ENCODE results near the gene FBXO11. TPM values are rescaled to one million over a fixed set of nuclear protein-coding genes. Genes with fewer than 3 reads are reported as not detected.
"Not testable (repeated sequence)": the region's sequence is repeated elsewhere in the genome, so short reads cannot be mapped to it uniquely, and the experiment has no call there.

The FBXO11 gene
- total RNA-seq: 52.8 and 85.3 TPM in 2 replicates

DNA sequence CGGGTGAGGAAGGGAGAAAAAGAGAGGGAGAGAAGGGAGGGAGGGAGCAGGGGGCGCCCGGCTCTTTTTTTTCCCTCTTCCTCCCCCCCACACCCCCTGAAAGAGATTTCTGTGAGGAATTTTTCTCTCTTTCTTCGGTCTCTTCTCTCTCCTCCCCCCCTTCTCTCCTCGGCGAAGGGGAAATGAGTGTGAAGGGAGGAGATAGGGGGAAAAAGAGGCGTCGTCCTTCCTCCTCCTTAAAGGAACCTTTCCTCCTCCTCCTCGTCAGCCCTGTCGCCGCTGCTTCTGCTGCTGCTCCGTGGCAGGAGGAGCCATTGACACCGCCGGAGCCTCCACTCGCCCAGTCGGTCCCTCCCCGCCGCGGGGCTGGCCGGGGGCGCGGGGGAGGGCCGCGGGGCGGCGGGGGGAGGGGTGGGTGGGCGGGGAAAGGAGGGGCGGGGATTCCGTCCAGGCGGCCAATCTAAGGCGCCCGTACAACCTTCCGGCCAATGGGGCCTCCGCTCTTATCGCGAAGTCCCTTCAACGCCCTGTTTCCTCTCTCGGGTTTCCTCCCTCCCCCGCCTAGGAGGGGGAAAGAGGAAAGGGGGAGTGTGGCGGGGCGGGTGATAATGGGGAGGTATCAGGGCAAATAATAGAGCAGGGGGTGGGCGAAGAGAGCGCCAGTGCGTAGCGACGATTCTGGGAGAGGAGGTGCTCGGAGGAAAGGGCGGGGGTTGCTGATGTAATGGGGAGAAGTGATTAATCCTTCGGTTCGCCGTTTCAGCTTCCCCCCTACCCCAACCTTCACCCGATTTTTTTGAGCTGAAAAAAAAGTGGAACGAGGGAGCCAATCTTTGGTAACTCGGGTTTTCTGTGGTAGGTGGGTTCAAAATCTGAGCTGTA is at the start of gene FBXO11:
Gene FBXO11 (minus strand): TSS at position 342 of the 882 bp plus-strand sequence. CDS start 778 bp downstream, outside the sequence.
- DNase-seq (ENCODE audit: low read depth): peak; percentile 94

- DNase-seq (ENCODE audit: low read depth): no peak
These were observed 44.3 kb upstream of the FBXO11 start for GRCh38 chr2:47950340-47951301.

DNA sequence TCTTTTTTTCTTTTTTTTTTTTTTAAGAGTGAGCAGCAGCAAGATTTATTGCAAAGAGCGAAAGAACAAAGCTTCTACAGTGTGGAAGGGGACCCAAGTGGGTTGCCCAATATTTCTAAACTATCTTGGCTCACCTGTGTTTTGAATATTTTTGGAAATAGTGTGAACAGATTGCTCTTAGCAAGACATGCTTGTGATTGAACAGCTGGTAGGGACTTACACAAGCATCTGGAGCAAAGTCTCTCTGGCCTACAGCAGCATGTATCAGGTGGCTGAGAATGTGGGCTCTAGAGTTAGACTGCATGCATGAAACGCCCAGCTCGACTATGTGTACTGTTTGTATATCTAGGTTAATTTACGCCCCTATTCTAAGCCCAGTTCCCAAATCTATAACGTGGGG is 40.3 kb upstream of the FBXO11 start:
- no peak for DNase-seq (ENCODE audit: low read depth)

GRCh38 chr2:47945046-47945781 is 38.9 kb upstream of the FBXO11 start:
- DNase-seq (ENCODE audit: low read depth): no peak

DNA sequence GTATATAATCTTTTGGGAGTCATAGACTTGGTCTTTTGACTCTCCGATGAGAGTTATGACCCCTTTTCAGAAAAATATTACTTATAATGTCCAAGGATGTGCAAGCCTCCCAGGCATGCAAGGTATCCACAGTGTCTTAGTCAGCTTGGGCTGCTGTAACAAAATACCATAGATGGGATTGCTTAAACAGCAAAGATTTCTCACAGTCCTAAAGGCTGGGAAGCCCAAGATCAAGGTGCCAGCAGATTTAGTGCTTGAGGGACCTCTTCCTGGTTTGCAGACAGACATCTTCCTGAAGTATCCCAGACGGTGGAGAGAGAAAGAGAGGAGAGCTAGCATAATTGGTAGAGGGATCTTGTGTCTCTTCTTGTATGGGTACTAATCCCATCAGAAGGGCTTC is 35.6 kb upstream of the FBXO11 start:
- DNase-seq (ENCODE audit: low read depth): no peak

DNA sequence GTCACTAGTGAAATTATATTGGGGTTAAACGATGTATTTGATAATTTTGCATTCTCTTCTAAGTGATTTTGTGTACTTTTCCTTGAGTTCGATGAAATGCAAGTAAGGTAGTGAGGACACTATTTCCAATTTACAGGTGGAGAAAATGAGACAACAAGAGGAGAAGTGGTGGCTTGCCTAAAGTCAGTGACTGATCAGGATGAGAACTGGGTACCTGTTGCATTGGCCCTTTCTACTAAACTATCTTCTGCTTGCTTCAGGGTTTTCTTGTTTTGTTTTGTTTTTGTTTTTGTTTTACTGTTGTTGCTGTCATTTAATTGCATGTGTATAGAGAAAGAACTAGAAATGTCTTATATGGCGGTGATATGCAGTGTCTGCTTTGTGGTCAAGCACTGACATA is 31.4 kb upstream of the FBXO11 start:
- DNase-seq (ENCODE audit: low read depth): no peak

DNA sequence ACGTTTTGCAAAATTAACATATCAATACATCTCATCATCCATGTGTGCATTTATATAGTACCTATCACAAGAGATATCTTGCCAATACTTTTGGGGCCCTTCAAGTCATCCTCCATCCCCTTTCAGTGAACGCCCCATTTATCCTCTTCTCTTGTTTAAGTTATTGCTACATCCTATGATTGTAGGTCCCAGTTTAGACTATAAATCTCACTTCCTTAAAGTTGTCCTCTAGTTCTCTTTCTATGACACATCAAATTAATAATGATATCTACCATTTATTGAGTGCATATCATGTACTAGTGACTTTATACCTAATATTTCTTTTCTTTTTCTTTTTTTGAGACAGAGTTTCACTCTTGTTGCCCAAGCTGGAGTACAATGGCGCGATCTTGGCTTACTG is 28.8 kb upstream of the FBXO11 start:
- DNase-seq (ENCODE audit: low read depth): no peak

GRCh38 chr2:47918043-47918442 is 11.7 kb upstream of the FBXO11 start:
- no peak for DNase-seq (ENCODE audit: low read depth)

GRCh38 chr2:47917276-47917961 is 11.1 kb upstream of the FBXO11 start:
- DNase-seq (ENCODE audit: low read depth): no peak

DNA sequence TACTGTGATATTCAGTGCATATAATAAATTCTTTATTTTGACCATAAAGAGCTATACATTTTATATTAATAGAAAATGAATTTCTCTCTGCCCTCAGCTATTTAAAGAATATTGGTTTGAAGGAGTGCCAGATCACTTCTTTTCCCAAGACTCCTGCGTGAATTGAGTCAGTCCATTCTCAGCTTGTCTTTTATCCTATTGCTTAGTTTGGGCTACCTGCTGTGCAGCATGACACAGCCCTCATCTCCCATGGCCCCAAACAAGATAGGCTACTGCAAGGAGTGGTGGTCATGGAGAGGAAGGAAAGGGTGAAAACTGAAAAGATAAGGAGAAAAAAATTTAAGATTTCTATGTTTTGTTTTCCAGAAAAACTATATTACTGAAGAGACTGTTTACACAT is 10.1 kb upstream of the FBXO11 start:
- no peak for DNase-seq (ENCODE audit: low read depth)

GRCh38 chr2:47910662-47911061 is 4.4 kb upstream of the FBXO11 start:
- DNase-seq (ENCODE audit: low read depth): not testable (repeated sequence)

GRCh38 chr2:47908682-47909081 is 2.4 kb upstream of the FBXO11 start:
- DNase-seq (ENCODE audit: low read depth): no peak

DNA sequence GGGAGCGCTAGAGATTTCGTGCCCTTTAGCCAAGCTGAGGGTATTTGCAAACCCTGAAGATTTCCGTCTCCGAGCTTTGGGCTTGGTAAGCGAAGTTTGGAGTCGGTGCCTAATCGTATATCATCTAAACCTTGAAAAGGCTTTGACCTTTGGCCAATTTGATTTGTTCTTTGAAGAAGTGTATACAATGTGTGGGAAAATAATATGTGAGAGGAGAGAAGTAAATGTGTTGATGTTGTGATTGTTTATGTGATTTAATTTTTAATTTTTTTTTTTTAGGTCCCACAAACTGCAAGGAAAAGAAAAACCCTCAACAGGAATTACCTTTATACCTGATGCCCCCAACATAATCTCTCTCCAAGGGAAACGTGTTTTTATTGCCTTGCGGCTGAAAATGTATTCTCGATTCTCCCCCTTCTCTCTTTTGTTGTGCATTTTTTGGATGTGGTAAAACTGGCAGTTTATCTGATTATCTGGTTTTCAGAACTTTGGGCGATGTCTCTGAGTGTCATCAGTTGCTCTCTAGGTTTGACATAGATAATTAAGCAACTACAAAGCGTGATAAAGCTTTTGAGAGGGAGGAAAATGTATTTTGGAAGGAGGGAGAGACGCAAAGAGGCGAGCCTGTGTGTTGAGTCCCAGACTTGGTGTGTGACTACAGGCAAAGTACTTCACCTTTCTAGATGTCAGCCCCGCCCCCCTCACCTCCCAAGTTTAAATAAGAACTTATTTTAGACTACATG is 912 bp upstream of the FBXO11 start:
- no peak for DNase-seq (ENCODE audit: low read depth)

DNA sequence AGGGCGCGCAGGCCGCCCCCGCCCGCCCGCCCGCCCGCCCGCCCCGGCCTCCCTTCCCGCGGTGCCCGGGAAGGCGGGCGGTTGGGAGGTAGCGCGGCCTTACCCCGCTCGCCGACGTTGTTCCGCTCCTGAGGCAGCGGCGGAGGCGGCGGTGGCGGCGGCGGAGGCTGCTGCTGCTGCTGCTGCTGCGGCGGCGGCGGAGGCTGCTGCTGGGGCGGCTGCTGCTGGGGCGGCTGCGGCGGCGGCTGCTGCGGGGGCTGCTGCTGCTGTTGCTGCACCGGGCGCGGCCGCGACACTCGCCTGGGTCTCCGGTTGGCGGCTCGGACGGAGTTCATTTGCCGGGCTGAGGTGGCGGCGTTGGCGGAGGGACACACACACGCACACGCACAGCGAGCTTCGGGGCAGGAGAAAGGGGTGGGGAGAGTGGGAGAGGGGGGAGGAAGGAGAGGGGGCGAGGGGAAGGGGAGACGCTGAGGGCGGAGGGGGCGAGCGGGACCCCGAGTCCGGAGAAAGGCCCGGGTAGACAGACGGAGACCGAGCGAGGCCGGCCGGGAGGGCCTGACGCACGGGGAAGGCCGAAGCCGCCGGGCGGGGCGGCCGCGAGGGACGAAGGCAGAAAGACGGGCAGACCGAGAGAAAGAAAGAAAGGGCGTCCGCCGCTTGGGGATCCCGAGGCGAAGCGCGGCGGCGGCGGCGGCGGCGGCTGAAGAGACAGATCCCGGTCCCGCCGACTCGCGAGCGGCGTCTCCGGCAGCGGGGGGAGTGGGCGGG is 727 bp downstream of the FBXO11 start:
- no peak for DNase-seq (ENCODE audit: low read depth)

GRCh38 chr2:47903781-47904490 is 2.4 kb downstream of the FBXO11 start:
- no peak for DNase-seq (ENCODE audit: low read depth)

DNA sequence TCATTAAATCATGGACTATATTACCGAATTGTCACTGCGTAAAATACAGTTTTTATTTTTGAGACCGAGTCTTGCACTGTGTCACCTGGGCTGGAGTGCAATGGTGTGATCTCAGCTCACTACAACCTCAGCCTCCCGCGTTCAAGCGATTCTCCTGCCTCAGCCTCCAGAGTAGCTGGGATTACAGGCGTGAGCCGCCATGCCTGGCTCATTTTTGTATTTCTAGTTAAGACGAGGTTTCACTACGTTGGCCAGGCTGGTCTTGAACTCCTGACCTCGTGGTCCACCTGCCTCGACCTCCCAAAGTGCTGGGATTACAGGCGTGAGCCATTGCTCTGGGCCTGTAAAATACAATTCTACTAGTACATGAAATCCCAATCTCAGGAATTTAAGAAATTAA is 4.4 kb downstream of the FBXO11 start:
- DNase-seq (ENCODE audit: low read depth): not testable (repeated sequence)

DNA sequence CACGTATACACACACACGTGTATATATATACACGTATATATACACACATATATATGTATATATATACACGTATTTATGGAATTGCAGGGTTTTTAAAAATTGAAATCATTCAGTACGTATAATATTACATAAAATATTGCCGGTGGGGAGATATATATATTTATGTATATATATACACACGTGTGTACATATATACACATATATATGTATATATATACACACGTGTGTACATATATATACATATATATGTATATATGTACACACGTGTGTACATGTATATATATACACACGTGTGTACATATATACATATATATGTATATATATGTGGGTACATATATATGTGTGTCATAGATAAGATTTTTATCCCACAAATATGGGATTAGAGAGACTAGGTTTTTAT is 5.4 kb downstream of the FBXO11 start:
- no peak for DNase-seq (ENCODE audit: low read depth)

GRCh38 chr2:47899915-47900816 is 6.1 kb downstream of the FBXO11 start:
- DNase-seq (ENCODE audit: low read depth): no peak

Data from renal cortical epithelial cell (primary cell).